ENCODE measurements around the gene EXOC4. TPM values are rescaled to one million over a fixed set of nuclear protein-coding genes. Genes with fewer than 3 reads are reported as not detected.

Gene EXOC4
- total RNA-seq, 2 donors from 2014 or later, result 48.9 to 102 TPM

DNA sequence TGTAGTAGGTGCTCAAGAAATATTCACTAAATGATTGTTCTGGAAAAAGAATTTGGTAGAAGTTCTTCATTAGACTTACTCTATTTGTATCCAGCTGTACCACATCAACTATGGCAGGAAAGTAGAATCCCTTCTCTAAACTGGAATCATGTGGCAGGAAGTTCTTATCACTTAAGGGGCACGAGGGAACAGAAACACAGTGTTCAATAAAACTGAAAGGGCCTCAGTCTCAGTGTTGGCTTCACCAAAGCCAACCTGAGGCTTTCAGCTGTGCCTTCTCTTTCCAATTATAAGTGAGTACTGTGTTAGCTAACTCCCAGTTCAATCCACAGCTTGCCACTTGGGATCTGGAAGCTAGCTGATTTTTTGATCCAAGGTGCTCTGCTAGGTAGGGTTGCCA lies 616.7 kb downstream of the EXOC4 start:
- TF ChIP-seq POLR2A (IDR thresholded peaks at IDR 0.05), result no peak
- TF ChIP-seq, protein P1, sequence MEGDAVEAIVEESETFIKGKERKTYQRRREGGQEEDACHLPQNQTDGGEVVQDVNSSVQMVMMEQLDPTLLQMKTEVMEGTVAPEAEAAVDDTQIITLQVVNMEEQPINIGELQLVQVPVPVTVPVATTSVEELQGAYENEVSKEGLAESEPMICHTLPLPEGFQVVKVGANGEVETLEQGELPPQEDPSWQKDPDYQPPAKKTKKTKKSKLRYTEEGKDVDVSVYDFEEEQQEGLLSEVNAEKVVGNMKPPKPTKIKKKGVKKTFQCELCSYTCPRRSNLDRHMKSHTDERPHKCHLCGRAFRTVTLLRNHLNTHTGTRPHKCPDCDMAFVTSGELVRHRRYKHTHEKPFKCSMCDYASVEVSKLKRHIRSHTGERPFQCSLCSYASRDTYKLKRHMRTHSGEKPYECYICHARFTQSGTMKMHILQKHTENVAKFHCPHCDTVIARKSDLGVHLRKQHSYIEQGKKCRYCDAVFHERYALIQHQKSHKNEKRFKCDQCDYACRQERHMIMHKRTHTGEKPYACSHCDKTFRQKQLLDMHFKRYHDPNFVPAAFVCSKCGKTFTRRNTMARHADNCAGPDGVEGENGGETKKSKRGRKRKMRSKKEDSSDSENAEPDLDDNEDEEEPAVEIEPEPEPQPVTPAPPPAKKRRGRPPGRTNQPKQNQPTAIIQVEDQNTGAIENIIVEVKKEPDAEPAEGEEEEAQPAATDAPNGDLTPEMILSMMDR (IDR thresholded peaks at IDR 0.05), result no peak
- no peak for TF ChIP-seq POLR2AphosphoS5 (IDR thresholded peaks at IDR 0.05)
- Histone ChIP-seq H3K27me3 (replicated peaks; ENCODE audit: insufficient read depth) (no peaks in the 10 kb centered on the region), H3K9me3 (no peaks in the 10 kb centered on the region)

GRCh38 chr7:133871757-133872156 lies 618.9 kb downstream of the EXOC4 start:
- Histone ChIP-seq H3K27me3 (replicated peaks; ENCODE audit: insufficient read depth) (no peaks in the 10 kb centered on the region), H3K4me3 (no peak overlapping the region), H3K27ac (no peak overlapping the region), H3K9me3 (no peaks in the 10 kb centered on the region), H3K36me3 (no peaks in the 10 kb centered on the region), H3K4me1 (replicated peaks) (no peaks in the 10 kb centered on the region)
- no peak for DNase-seq (ENCODE audit: low spot score)
- TF ChIP-seq POLR2A (IDR thresholded peaks at IDR 0.05) (no peak), POLR2AphosphoS5 (IDR thresholded peaks at IDR 0.05) (no peak)
- TF ChIP-seq, protein P1 (IDR thresholded peaks at IDR 0.05), result no peak
- intact Hi-C loops (cut with DNase I), result no loop called here
- 72% methylated on average over 1 of the region's 1 CpG for WGBS

More for the DNA sequence above, 616.7 kb downstream of the EXOC4 start:
- H3K36me3 ChIP-seq, result no peaks in the 10 kb centered on the region
- no peak overlapping the region for H3K27ac ChIP-seq
- intact Hi-C loops (cut with DNase I), result no loop called here
- WGBS, result 80% methylated on average over 1 of the region's 1 CpG
- no peak overlapping the region for H3K4me3 ChIP-seq
- no peaks in the 10 kb centered on the region for H3K4me1 ChIP-seq (replicated peaks)
- DNase-seq (ENCODE audit: low spot score), result no peak

GRCh38 chr7:133873187-133873586 lies 620.3 kb downstream of the EXOC4 start:
- WGBS, result 97% methylated on average over 4 of the region's 4 CpGs
- no peak for DNase-seq (ENCODE audit: low spot score)
- Histone ChIP-seq H3K4me1 (replicated peaks) (no peaks in the 10 kb centered on the region), H3K36me3 (no peaks in the 10 kb centered on the region), H3K4me3 (no peak overlapping the region), H3K27ac (no peak overlapping the region), H3K27me3 (replicated peaks; ENCODE audit: insufficient read depth) (no peaks in the 10 kb centered on the region), H3K9me3 (no peaks in the 10 kb centered on the region)
- intact Hi-C loops (cut with DNase I), result no loop called here
- TF ChIP-seq POLR2A (IDR thresholded peaks at IDR 0.05) (no peak), POLR2AphosphoS5 (IDR thresholded peaks at IDR 0.05) (no peak)
- TF ChIP-seq, protein P1 (IDR thresholded peaks at IDR 0.05), result no peak

DNA sequence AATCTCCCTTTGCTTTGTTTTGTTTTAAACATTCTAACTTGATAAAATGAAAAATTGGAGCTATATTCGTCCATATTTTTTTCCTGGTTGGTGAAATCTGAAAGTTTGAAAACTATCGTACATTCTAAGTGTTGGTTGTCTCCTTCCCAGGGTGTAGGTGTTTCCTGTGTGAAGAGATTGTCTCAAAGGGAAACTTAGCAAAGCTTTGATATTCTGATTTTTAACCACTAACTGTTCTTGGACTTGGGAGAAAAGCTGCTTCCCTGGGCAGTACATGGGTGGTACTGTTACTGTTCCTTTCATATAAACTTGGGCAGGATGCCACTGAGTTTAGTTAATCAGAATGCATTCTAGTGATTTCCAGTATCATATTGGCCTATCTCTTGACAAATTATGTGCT lies 620.8 kb downstream of the EXOC4 start:
- Histone ChIP-seq H3K4me1 (replicated peaks) (no peaks in the 10 kb centered on the region), H3K9me3 (no peaks in the 10 kb centered on the region), H3K27me3 (replicated peaks; ENCODE audit: insufficient read depth) (no peaks in the 10 kb centered on the region), H3K27ac (no peak overlapping the region), H3K36me3 (no peaks in the 10 kb centered on the region), H3K4me3 (no peak overlapping the region)
- TF ChIP-seq, protein P1 (IDR thresholded peaks at IDR 0.05), result no peak
- TF ChIP-seq POLR2A (IDR thresholded peaks at IDR 0.05) (no peak), POLR2AphosphoS5 (IDR thresholded peaks at IDR 0.05) (no peak)
- intact Hi-C loops (cut with DNase I), result no loop called here
- DNase-seq (ENCODE audit: low spot score), result no peak
- WGBS, result 92% methylated on average over 2 of the region's 2 CpGs

DNA sequence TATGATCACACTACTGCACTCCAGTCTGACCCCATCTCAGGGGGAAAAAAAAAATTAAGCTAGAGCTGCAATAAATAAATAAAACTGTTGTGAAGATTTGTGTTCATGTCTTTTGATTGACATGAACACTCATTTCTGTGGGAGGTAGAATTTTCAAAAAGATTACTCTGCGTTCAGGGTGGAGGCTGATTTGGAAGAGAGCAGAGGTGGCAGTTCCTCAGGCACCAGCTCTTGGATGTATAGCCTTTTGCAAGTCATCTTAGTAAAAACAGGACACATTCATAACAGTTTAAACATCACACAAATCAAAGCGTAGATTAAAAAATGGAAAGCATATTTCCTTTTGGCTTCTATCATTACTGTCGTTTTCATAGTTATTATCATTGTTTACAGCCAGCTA lies 630.7 kb downstream of the EXOC4 start:
- WGBS, result 65% methylated on average over 3 of the region's 3 CpGs
- no peaks in the 10 kb centered on the region for H3K36me3 ChIP-seq
- no peak overlapping the region for H3K27ac ChIP-seq
- intact Hi-C loops (cut with DNase I), result no loop called here
- no peaks in the 10 kb centered on the region for H3K4me1 ChIP-seq (replicated peaks)
- no peak for TF ChIP-seq POLR2AphosphoS5 (IDR thresholded peaks at IDR 0.05)
- TF ChIP-seq, protein P1 (IDR thresholded peaks at IDR 0.05), result no peak
- TF ChIP-seq POLR2A (IDR thresholded peaks at IDR 0.05), result no peak
- no peaks in the 10 kb centered on the region for H3K9me3 ChIP-seq
- no peaks in the 10 kb centered on the region for H3K27me3 ChIP-seq (replicated peaks; ENCODE audit: insufficient read depth)
- no peak overlapping the region for H3K4me3 ChIP-seq
- no peak for DNase-seq (ENCODE audit: low spot score)
